ENCODE data around the gene FUT7. TPM values are rescaled to one million over a fixed set of nuclear protein-coding genes. Genes with fewer than 3 reads are reported as not detected.

FUT7 gene
- total and polyA plus RNA-seq, 9 of the 15 experiments (the other 6 are each of a cell fraction or from before 2014, with no cell fraction given), result not detected

DNA sequence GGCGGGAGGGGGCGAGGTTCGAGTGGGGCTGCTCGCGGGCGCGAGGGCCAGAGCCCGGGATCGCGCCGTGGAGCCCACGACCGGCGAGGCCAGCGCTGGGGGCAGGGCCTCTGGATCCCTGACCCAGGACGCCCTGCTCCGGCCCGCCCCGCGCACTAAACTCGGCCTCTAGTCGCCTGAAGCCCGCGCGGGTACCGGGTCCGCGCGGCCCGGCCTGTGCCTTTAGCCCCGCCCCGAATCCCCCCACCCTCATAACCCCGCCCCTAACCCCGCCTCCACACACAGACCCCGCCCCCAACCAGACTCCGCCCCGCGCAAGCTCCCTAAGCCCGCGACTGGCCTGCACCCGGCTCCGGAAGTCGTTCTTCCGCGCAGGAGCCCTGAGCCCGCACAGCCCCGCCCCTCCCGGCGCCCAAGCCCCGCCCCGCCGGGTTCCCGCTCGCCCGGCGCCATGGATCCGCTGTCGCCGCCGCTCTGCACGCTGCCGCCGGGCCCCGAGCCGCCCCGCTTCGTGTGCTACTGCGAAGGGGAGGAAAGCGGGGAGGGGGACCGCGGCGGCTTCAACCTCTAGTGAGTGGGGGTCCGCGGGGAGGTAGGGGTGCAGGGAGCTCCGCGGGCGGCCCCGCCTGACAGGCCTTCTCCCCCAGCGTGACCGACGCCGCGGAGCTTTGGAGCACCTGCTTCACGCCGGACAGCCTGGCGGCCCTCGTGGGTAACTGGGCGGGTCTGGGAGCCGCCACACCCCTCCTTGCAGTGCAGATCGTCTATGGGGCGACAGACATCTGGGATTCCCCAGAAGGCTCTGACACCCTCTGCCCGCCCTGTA lies 39.7 kb downstream of the FUT7 start, which contains the start of gene PAXX (continued):
- no peak for TF ChIP-seq ZNF280A (IDR thresholded peaks at IDR 0.05; ENCODE audit: low read depth, partially characterized antibody)
- TF ChIP-seq RBM17 (IDR thresholded peaks at IDR 0.05; ENCODE audit: borderline replicate concordance, low read depth, low read length), result no peak
- TF ChIP-seq TOE1 (IDR thresholded peaks at IDR 0.05; ENCODE audit: borderline replicate concordance), result no peak
- 0 out of 2 replicates have a peak, but pooled peaks have one; percentile 72 for TF ChIP-seq TOE1 (CRISPR knock-in tag; IDR thresholded peaks at IDR 0.05; ENCODE audit: borderline replicate concordance, low read depth)
- no peak for TF ChIP-seq NR2F6 (CRISPR knock-in tag; IDR thresholded peaks at IDR 0.05)
- peak; percentile 99 for TF ChIP-seq L3MBTL2 (IDR thresholded peaks at IDR 0.05)
- no peak for TF ChIP-seq ZNF124 (CRISPR knock-in tag; IDR thresholded peaks at IDR 0.05)
- TF ChIP-seq CTBP1 (IDR thresholded peaks at IDR 0.05; ENCODE audit: borderline replicate concordance), result peak; percentile 70
- TF ChIP-seq ZNF445 (CRISPR knock-in tag; IDR thresholded peaks at IDR 0.05; ENCODE audit: low read depth), result no peak
- peak; percentile 50 for TF ChIP-seq PCBP1 (IDR thresholded peaks at IDR 0.05; ENCODE audit: low read depth, low read length, poor library complexity, severe bottlenecking)
- TF ChIP-seq, protein P1, sequence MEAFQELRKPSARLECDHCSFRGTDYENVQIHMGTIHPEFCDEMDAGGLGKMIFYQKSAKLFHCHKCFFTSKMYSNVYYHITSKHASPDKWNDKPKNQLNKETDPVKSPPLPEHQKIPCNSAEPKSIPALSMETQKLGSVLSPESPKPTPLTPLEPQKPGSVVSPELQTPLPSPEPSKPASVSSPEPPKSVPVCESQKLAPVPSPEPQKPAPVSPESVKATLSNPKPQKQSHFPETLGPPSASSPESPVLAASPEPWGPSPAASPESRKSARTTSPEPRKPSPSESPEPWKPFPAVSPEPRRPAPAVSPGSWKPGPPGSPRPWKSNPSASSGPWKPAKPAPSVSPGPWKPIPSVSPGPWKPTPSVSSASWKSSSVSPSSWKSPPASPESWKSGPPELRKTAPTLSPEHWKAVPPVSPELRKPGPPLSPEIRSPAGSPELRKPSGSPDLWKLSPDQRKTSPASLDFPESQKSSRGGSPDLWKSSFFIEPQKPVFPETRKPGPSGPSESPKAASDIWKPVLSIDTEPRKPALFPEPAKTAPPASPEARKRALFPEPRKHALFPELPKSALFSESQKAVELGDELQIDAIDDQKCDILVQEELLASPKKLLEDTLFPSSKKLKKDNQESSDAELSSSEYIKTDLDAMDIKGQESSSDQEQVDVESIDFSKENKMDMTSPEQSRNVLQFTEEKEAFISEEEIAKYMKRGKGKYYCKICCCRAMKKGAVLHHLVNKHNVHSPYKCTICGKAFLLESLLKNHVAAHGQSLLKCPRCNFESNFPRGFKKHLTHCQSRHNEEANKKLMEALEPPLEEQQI (IDR thresholded peaks at IDR 0.05), result no peak
- no peak for TF ChIP-seq MECOM (CRISPR knock-in tag; IDR thresholded peaks at IDR 0.05)
- TF ChIP-seq ZNF696 (CRISPR knock-in tag; conservative IDR thresholded peaks at IDR 0.05), result no peak
- TF ChIP-seq ATF3 (IDR thresholded peaks at IDR 0.05), result no peak
- TF ChIP-seq ATF3 (CRISPR knock-in tag; conservative IDR thresholded peaks at IDR 0.05), result no peak
- no peak for TF ChIP-seq TGIF2 (CRISPR knock-in tag; IDR thresholded peaks at IDR 0.05)
- TF ChIP-seq SMARCA5 (IDR thresholded peaks at IDR 0.05), result no peak
- TF ChIP-seq HNRNPL (IDR thresholded peaks at IDR 0.05; ENCODE audit: low read depth, low read length), result 0 out of 2 replicates have a peak, but pooled peaks have one; percentile 9
- TF ChIP-seq PHB (CRISPR knock-in tag; IDR thresholded peaks at IDR 0.05), result no peak
- TF ChIP-seq BRF2 (IDR thresholded peaks at IDR 0.05; ENCODE audit: borderline replicate concordance, insufficient read depth, insufficient read length), result no peak
- TF ChIP-seq ERF (CRISPR knock-in tag; IDR thresholded peaks at IDR 0.05), result no peak
- no peak for TF ChIP-seq IRF2 (CRISPR knock-in tag; IDR thresholded peaks at IDR 0.05)
- no peak for TF ChIP-seq KAT8 (IDR thresholded peaks at IDR 0.05; ENCODE audit: low read depth)
- TF ChIP-seq NELFE (IDR thresholded peaks at IDR 0.05; ENCODE audit: insufficient read depth, insufficient read length), result no peak
